Spleen (tissue), 11 donors: ENCODE results near the gene DRC3. TPM values are rescaled to one million over a fixed set of nuclear protein-coding genes. Genes with fewer than 3 reads are reported as not detected.
A peak's percentile ranks its signal among the peaks of the same experiment; 100 is the strongest.

Experiments
- DNase-seq: peaks from one replicate; pipeline ENCODE4 v3.0.0-alpha.2; 2020
- H3K27ac ChIP-seq, 8 donors: fragments of 200-600 bp; sonication (generic) in 7 of 8; 1 replicate in 4 of 8; 2 replicates in 4 of 8; pipeline versions ENCODE4 v1.5.0 to v1.8.0; 2016 to 2021; ENCODE audit warnings: inconsistent platforms in 4 of 8, mild to moderate bottlenecking in 4 of 8, moderate library complexity in 1 of 8
- H3K27me3 ChIP-seq, 7 donors: fragments of 200-600 bp; sonication (generic) in 6 of 7; replicated peaks in 1 of 7; 1 replicate in 4 of 7; 2 replicates in 3 of 7; pipeline versions ENCODE4 v1.5.0 to v1.8.0; 2016 to 2021; ENCODE audit warnings: inconsistent platforms in 3 of 7, mild to moderate bottlenecking in 1 of 7
- H3K36me3 ChIP-seq, 6 donors: fragments of 200-600 bp; sonication (generic) in 5 of 6; 1 replicate in 4 of 6; 2 replicates in 2 of 6; pipeline versions ENCODE4 v1.5.0 to v1.8.0; 2016 to 2021; ENCODE audit warnings: inconsistent platforms in 2 of 6
- H3K4me1 ChIP-seq, 6 donors: fragments of 200-600 bp; sonication (generic) in 5 of 6; 1 replicate in 3 of 6; 2 replicates in 3 of 6; pipeline versions ENCODE4 v1.5.0 to v1.8.0; 2016 to 2021; ENCODE audit warnings: inconsistent platforms in 3 of 6
- H3K4me3 ChIP-seq, 8 donors: fragments of 200-600 bp; sonication (generic) in 7 of 8; 1 replicate in 4 of 8; 2 replicates in 4 of 8; pipeline versions ENCODE4 v1.5.0 to v1.8.0; 2016 to 2021; ENCODE audit warnings: inconsistent platforms in 4 of 8, mild to moderate bottlenecking in 4 of 8, moderate library complexity in 2 of 8
- H3K9me3 ChIP-seq, 8 donors: fragments of 200-600 bp; sonication (generic) in 7 of 8; 1 replicate in 4 of 8; 2 replicates in 4 of 8; pipeline versions ENCODE4 v1.5.0 to v1.8.0; 2016 to 2021; ENCODE audit warnings: inconsistent platforms in 4 of 8
- CTCF ChIP-seq, 11 experiments: fragments of 200-600 bp in 7 of 11; fragments of 450-650 bp in 4 of 11; sonication (generic) in 4 of 11; IDR thresholded peaks in 8 of 11; conservative IDR thresholded peaks in 3 of 11; 1 replicate in 7 of 11; 2 replicates in 4 of 11; pipeline versions ENCODE4 v1.4.0 to v1.8.0; 2016 to 2021; ENCODE audit warnings: antibody characterized with exemption in 11 of 11, inconsistent platforms in 4 of 11, mild to moderate bottlenecking in 1 of 11
- POLR2A ChIP-seq, 3 donors: fragments of 450-650 bp; IDR thresholded peaks; one replicate each; pipeline ENCODE4 v1.5.1; 2017; ENCODE audit warnings: antibody characterized with exemption in 3 of 3, mild to moderate bottlenecking in 1 of 3
- POLR2AphosphoS5 ChIP-seq, 3 donors: sonication (generic); formaldehyde crosslinking; IDR thresholded peaks; one replicate each; pipeline ENCODE4 v1.5.1; 2017; ENCODE audit warnings: antibody characterized with exemption in 3 of 3
- WGBS, 5 donors: extraction: QIAGEN DNeasy Blood & Tissue Kit in 3 of 5; methylation state at CpG; one replicate each; pipeline versions ENCODE4 v1.1.5 to v1.1.7; 2013 to 2018; 5-methylcytosine and 5-hydroxymethylcytosine counted together
- intact Hi-C: fragments of 100-400 bp; cut with DNase I; formaldehyde crosslinking; loops from one replicate; pipeline ENCODE4 v1.15.0; 2023; ENCODE audit warnings: low total_unique reads
- polyA plus RNA-seq, 3 donors: library from polyadenylated mRNA; stranded (reverse); fragments of 200-250 nt; gene quantifications; one replicate each; pipeline ENCODE4 v1.2.1, GENCODE V29; 2013
- total RNA-seq, 7 donors: library from RNA; depleted of rRNA in 3 of 7; stranded (reverse); fragments of >200 nt in 3 of 7; fragmentation: NEBNext Ultra II Directional in 4 of 7; extraction: Animal tissue kit (Norgen Biotek cat#: 25700) in 4 of 7; gene quantifications; one replicate each; pipeline versions ENCODE4 v1.1.0 to v1.2.1, GENCODE V29; 2016 to 2021
- donor health status: healthy with polysubstance abuse.
- donor health status: DM: no; HTN: no; CAD: no; lungs with moderate emphysema.
- donor health status: DM: no; HTN: no; CAD: no.
- donor health status: Bipolar disorder and iron deficiency.
- donor health status: healthy.
- donor health status: DM: no; HTN: no; CAD: no.
- donor health status: DM: yes; HTN: yes; CAD: no.

Gene DRC3
- total and polyA plus RNA-seq, 10 donors, result 0.37 to 7.3 (median 2.3) TPM

- Histone ChIP-seq H3K4me1 (peaks cover 21 to 80% (median 57%) of the 10 kb centered on the region in 6 donors), H3K9me3 (no peaks in the 10 kb centered on the region), H3K27me3 (no peaks in the 10 kb centered on the region), H3K36me3 (peaks cover 0 to 8% (median 0%) of the 10 kb centered on the region in 6 donors), H3K4me3 (no peak overlapping the region), H3K27ac (no peak overlapping the region)
- TF ChIP-seq CTCF (IDR thresholded peaks at IDR 0.05 in 8 of 11, conservative IDR thresholded peaks at IDR 0.05 in 3 of 11), result no peak
- no peak for TF ChIP-seq POLR2A (IDR thresholded peaks at IDR 0.05)
- TF ChIP-seq POLR2AphosphoS5 (IDR thresholded peaks at IDR 0.05), result no peak
- 81 to 91% (median 87%) methylated on average over 2 of the region's 2 CpGs for WGBS, 5 donors
- DNase-seq, result no peak
- intact Hi-C loops, result loop anchor here (10.0 kb wide), 2 partner anchors 141 to 351 kb away; partner anchors contain the start of gene RAI1
Measured at GRCh38 chr17:18035704-18036103, 63.0 kb downstream of the DRC3 start.

- peak overlapping the region in 4 of 8 donors; percentile 89 to 98 (median 96) for H3K4me3 ChIP-seq
- DNase-seq, result no peak
- WGBS, 5 donors, result 34 to 49% (median 36%) methylated on average over 6 of the region's 6 CpGs
- peaks cover 24 to 89% (median 61%) of the 10 kb centered on the region in 6 donors for H3K4me1 ChIP-seq
- H3K27me3 ChIP-seq, result no peaks in the 10 kb centered on the region
- H3K36me3 ChIP-seq, result peaks cover 0 to 8% (median 0%) of the 10 kb centered on the region in 6 donors
- H3K27ac ChIP-seq, result peak overlapping the region in 6 of 8 donors; percentile 43 to 93 (median 90)
- intact Hi-C loops, result loop anchor here (10.0 kb wide), 2 partner anchors 143 to 353 kb away; partner anchors contain the start of gene RAI1
- H3K9me3 ChIP-seq, result no peaks in the 10 kb centered on the region
- TF ChIP-seq POLR2A (IDR thresholded peaks at IDR 0.05) (no peak), CTCF (IDR thresholded peaks at IDR 0.05 in 8 of 11, conservative IDR thresholded peaks at IDR 0.05 in 3 of 11) (no peak), POLR2AphosphoS5 (IDR thresholded peaks at IDR 0.05) (no peak)
Measured at GRCh38 chr17:18037486-18037885, 64.8 kb downstream of the DRC3 start.

GRCh38 chr17:18038149-18038850 lies 65.6 kb downstream of the DRC3 start:
- Histone ChIP-seq H3K27ac (peak overlapping the region; percentile 5 to 93 (median 87)), H3K4me3 (peak overlapping the region; percentile 57 to 98 (median 94)), H3K36me3 (peaks cover 0 to 8% (median 0%) of the 10 kb centered on the region in 6 donors), H3K9me3 (no peaks in the 10 kb centered on the region), H3K27me3 (no peaks in the 10 kb centered on the region), H3K4me1 (peaks cover 24 to 87% (median 54%) of the 10 kb centered on the region in 6 donors)
- no peak for DNase-seq
- TF ChIP-seq POLR2A (IDR thresholded peaks at IDR 0.05), result no peak
- no peak for TF ChIP-seq POLR2AphosphoS5 (IDR thresholded peaks at IDR 0.05)
- no peak for TF ChIP-seq CTCF (IDR thresholded peaks at IDR 0.05 in 8 of 11, conservative IDR thresholded peaks at IDR 0.05 in 3 of 11)
- intact Hi-C loops, result loop anchor here (10.0 kb wide), 2 partner anchors 143 to 353 kb away; partner anchors contain the start of gene RAI1
- WGBS, 5 donors, result 4 to 6% (median 5%) methylated on average over 11 to 13 of the region's 13 CpGs
